Lung (tissue), 16 donors: Measurements from ENCODE around the gene CHRND. TPM values are rescaled to one million over a fixed set of nuclear protein-coding genes. Genes with fewer than 3 reads are reported as not detected.

Source experiments
- ATAC-seq: fragments of 200-7000 bp; cut with Tn5 transposase; one replicate; pipeline ENCODE4 v1.9.1; 2020; ENCODE audit warnings: moderate number of reproducible peaks; ENCODE audit not compliant: insufficient read depth, low FRiP score
- DNase-seq, 3 donors: peaks; one replicate each; pipeline ENCODE4 v3.0.0-alpha.2; 2013 to 2017
- H3K27ac ChIP-seq, 2 donors: one replicate each; pipeline ENCODE4 v1.5.1; 2013; ENCODE audit warnings: mild to moderate bottlenecking in 2 of 2, moderate library complexity in 2 of 2, control low read depth in 1 of 2, inconsistent platforms in 1 of 2, low read depth in 1 of 2, low read length in 1 of 2
- H3K27me3 ChIP-seq, 3 donors: one replicate each; pipeline ENCODE4 v1.5.1; 2013; ENCODE audit warnings: low read length in 2 of 3; ENCODE audit not compliant: control insufficient read depth in 3 of 3, insufficient read depth in 3 of 3
- H3K36me3 ChIP-seq, 4 donors: one replicate each; pipeline ENCODE4 v1.5.1; 2013; ENCODE audit warnings: low read length in 4 of 4, mild to moderate bottlenecking in 1 of 4, moderate library complexity in 1 of 4; ENCODE audit not compliant: control insufficient read depth in 4 of 4, insufficient read depth in 4 of 4
- H3K4me1 ChIP-seq, 5 donors: one replicate each; pipeline ENCODE4 v1.5.1; 2013; ENCODE audit warnings: low read length in 5 of 5, mild to moderate bottlenecking in 2 of 5, moderate library complexity in 1 of 5; ENCODE audit not compliant: control insufficient read depth in 5 of 5, insufficient read depth in 5 of 5
- H3K4me3 ChIP-seq: one replicate; pipeline ENCODE4 v1.5.1; 2013; ENCODE audit warnings: mild to moderate bottlenecking, control low read depth, moderate library complexity
- H3K9ac ChIP-seq, 2 donors: one replicate each; pipeline ENCODE4 v1.5.1; 2013; ENCODE audit warnings: low read length in 2 of 2, control low read depth in 1 of 2; ENCODE audit not compliant: insufficient read depth in 1 of 2
- H3K9me3 ChIP-seq, 4 donors: one replicate each; pipeline ENCODE4 v1.5.1; 2013; ENCODE audit warnings: low read length in 3 of 4, mild to moderate bottlenecking in 1 of 4, moderate library complexity in 1 of 4; ENCODE audit not compliant: control insufficient read depth in 4 of 4, insufficient read depth in 3 of 4
- WGBS, 2 donors: extraction: QIAGEN DNeasy Blood & Tissue Kit; methylation state at CpG; one replicate each; pipeline ENCODE4 v1.1.7; 2013; 5-methylcytosine and 5-hydroxymethylcytosine counted together
- long read RNA-seq, 5 donors: transcript quantifications; one replicate each; lab custom pipeline, GENCODE V29; 2026
- polyA plus RNA-seq, 2 donors: library from polyadenylated mRNA; stranded (reverse); fragments of 200-250 nt; gene quantifications; one replicate each; pipeline ENCODE4 v1.2.1, GENCODE V29; 2013
- total RNA-seq, 2 donors: library from RNA; depleted of rRNA in 1 of 2; stranded (reverse); fragments of >200 nt in 1 of 2; gene quantifications; one replicate each; pipeline ENCODE4 v1.2.1, GENCODE V29; 2014 to 2021
- TF ChIP-seq, protein P1 (sequence below): IDR thresholded peaks from 2 replicates; pipeline ENCODE4 v1.5.1; 2012; ENCODE audit warnings: mild to moderate bottlenecking; ENCODE audit errors: control extremely low read depth, extremely low read depth
- donor health status: control.
- donor health status: control.
- donor health status: Bipolar disorder and iron deficiency.
- donor health status: healthy.
- donor health status: DM: yes; HTN: yes; CAD: no.

Gene CHRND
- total RNA-seq (not detected), polyA plus RNA-seq (not detected)
- long read RNA-seq, donor 1 = 0 reads
- long read RNA-seq, donor 2 = 0 reads
- long read RNA-seq, donor 3 = 0 reads
- long read RNA-seq, donor 4 = 0 reads
- long read RNA-seq, donor 5 = 0 reads

DNA sequence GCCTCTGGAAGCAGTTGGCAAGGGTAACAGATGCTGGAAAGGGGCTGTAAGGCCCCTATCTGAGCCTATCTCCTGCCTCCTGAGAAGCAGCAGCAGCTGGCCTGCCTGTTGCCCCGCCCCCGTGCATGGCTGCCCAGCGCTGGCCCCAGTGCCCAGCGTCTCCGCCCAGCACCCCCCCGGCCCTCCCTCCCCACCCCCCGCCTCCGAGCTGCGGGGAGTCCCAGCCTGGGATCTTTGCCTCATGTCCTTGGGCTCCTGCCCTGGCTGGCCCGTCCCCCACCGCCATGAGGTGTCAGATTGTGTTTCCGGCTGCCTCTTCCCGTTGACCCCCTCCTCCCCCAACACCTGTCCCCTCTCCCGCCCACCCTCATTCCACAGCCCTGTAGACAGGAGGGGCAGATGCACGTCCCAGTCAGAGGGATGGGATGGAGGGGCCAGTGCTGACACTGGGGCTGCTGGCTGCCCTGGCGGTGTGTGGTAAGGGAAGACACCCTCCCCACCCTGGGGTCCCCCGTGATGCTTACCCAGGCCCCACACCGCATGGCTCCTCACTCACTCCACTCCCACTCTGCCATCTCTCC, at the start of gene CHRND:
Gene CHRND (plus strand): TSS at position 370 of the 581 bp plus-strand sequence. CDS start 56 bp downstream, at position 426.
- 18 to 19% methylated on average over 16 to 18 of the region's 18 CpGs for WGBS, 2 donors
- no peak for ATAC-seq
- no peak within 1 kb of the TSS for H3K27ac ChIP-seq
- DNase-seq = peak; percentile 56 to 72 (median 63)
- H3K9me3 ChIP-seq = no peaks in the 10 kb centered on the region
- no peaks in the 10 kb centered on the region for H3K36me3 ChIP-seq
- TF ChIP-seq, protein P1, sequence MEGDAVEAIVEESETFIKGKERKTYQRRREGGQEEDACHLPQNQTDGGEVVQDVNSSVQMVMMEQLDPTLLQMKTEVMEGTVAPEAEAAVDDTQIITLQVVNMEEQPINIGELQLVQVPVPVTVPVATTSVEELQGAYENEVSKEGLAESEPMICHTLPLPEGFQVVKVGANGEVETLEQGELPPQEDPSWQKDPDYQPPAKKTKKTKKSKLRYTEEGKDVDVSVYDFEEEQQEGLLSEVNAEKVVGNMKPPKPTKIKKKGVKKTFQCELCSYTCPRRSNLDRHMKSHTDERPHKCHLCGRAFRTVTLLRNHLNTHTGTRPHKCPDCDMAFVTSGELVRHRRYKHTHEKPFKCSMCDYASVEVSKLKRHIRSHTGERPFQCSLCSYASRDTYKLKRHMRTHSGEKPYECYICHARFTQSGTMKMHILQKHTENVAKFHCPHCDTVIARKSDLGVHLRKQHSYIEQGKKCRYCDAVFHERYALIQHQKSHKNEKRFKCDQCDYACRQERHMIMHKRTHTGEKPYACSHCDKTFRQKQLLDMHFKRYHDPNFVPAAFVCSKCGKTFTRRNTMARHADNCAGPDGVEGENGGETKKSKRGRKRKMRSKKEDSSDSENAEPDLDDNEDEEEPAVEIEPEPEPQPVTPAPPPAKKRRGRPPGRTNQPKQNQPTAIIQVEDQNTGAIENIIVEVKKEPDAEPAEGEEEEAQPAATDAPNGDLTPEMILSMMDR = no peak
- no peak within 1 kb of the TSS for H3K4me3 ChIP-seq
- H3K4me1 ChIP-seq = peaks cover 0 to 8% (median 4%) of the 10 kb centered on the region in 5 donors
- H3K9ac ChIP-seq = no peak within 1 kb of the TSS
- peaks cover 14 to 26% (median 17%) of the 10 kb centered on the region in 3 donors for H3K27me3 ChIP-seq

DNA sequence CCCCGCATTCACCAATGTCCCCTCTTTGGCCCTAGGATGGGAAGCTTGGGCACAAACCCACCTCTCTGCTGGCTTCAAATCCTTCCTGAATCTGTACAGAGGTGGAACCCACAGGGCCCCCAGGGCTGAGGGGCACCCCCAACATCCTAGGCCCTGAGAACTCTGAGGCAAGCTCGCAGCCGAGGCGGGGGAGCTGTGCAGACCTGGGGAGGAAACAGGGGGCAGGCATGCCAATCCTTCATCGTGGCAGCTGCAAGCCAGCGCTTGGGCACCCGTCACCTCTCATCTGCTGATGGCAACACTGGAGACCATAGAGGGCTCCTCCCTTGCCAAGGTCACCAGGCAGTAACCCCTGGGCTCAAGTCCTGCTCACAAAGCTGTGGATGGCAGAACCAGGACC, 49.2 kb upstream of the CHRND start:
- peaks cover 0 to 7% (median 0%) of the 10 kb centered on the region in 5 donors for H3K4me1 ChIP-seq
- TF ChIP-seq, protein P1 = no peak
- WGBS, 2 donors = 89 to 92% methylated on average over 7 of the region's 7 CpGs
- no peak overlapping the region for H3K27ac ChIP-seq
- H3K27me3 ChIP-seq = peaks cover 5 to 15% (median 14%) of the 10 kb centered on the region in 3 donors
- H3K9me3 ChIP-seq = no peaks in the 10 kb centered on the region
- no peaks in the 10 kb centered on the region for H3K36me3 ChIP-seq
- no peak overlapping the region for H3K9ac ChIP-seq
- DNase-seq = no peak
- H3K4me3 ChIP-seq = no peak overlapping the region
- no peak for ATAC-seq

DNA sequence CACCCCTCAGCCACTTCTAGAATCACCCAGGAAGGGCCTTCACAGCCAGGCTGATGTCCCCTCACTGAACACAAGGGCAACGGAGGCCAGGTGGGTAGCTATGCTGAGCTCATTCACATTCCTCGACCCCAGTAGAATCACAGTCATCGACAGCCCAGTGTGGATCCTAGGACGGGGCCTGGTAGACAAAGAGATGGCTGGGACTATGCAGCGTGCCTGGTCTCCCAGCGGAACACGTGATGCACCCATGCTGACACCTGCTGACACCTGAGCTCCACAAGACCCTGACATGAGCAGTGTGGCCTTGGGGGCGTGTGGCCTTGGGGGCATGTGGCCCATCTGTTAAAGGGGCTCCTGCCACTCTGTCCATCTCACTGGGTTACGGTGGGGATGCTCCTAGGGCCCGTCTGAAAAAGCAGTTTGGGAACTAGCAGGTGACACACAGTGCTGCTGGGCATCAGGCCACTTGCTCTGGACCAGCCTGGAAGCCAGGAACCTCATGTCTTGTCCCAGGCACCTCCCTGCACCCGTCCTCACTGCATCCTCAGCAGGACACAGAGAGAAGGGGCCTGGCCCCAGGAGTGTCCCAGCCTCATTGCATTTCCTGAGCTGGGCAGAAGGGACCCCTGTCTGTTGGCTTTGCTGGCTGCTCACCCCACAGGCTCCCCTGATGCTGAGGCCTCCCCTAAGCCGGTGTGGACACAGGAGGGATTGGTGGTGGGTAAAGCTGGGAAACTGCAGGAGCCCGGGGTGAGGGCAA, 48.0 kb upstream of the CHRND start:
- peaks cover 0 to 4% (median 0%) of the 10 kb centered on the region in 5 donors for H3K4me1 ChIP-seq
- ATAC-seq (no peak), DNase-seq (no peak)
- WGBS, 2 donors = 85 to 93% methylated on average over 13 of the region's 13 CpGs
- no peak overlapping the region for H3K27ac ChIP-seq
- TF ChIP-seq, protein P1 = no peak
- H3K36me3 ChIP-seq = no peaks in the 10 kb centered on the region
- no peak overlapping the region for H3K9ac ChIP-seq
- H3K27me3 ChIP-seq = peaks cover 5 to 20% (median 17%) of the 10 kb centered on the region in 3 donors
- no peak overlapping the region for H3K4me3 ChIP-seq
- H3K9me3 ChIP-seq = no peaks in the 10 kb centered on the region
